Germinal center (tissue), 1 donor: ENCODE results near the gene PCYOX1L.

Experiments
- DNase-seq: peaks from one replicate; pipeline ENCODE4 v3.0.0; 2012; ENCODE audit warnings: mixed read lengths, low spot score

PCYOX1L gene

GRCh38 chr5:149357370-149358293 lies at the start of gene PCYOX1L:
TSS of gene PCYOX1L (plus strand) at chr5:149358046. CDS start at chr5:149358069, 23 bp downstream.
- DNase-seq = peak; percentile 99

- no peak for DNase-seq
These were observed 48.5 kb upstream of the PCYOX1L start for GRCh38 chr5:149309354-149309753.

GRCh38 chr5:149310488-149310887 lies 47.4 kb upstream of the PCYOX1L start:
- no peak for DNase-seq

- no peak for DNase-seq
These were observed 46.7 kb upstream of the PCYOX1L start for GRCh38 chr5:149310947-149311658.

- DNase-seq = no peak
These were observed 44.5 kb upstream of the PCYOX1L start for GRCh38 chr5:149313151-149313841.

GRCh38 chr5:149314571-149315111 lies 43.2 kb upstream of the PCYOX1L start:
- no peak for DNase-seq

GRCh38 chr5:149315753-149316152 lies 42.1 kb upstream of the PCYOX1L start:
- no peak for DNase-seq

- peak; percentile 45 for DNase-seq
These were observed 40.4 kb upstream of the PCYOX1L start for GRCh38 chr5:149317281-149318048.

- no peak for DNase-seq
These were observed 38.7 kb upstream of the PCYOX1L start for GRCh38 chr5:149319174-149319573.

GRCh38 chr5:149320791-149321330 lies 37.0 kb upstream of the PCYOX1L start:
- DNase-seq = no peak

- DNase-seq = no peak
These were observed 35.3 kb upstream of the PCYOX1L start for GRCh38 chr5:149322518-149322917.

GRCh38 chr5:149323210-149323609 lies 34.6 kb upstream of the PCYOX1L start:
- DNase-seq = no peak

- no peak for DNase-seq
These were observed 34.1 kb upstream of the PCYOX1L start for GRCh38 chr5:149323621-149324205.

- no peak for DNase-seq
These were observed 33.2 kb upstream of the PCYOX1L start for GRCh38 chr5:149324641-149325040.

- no peak for DNase-seq
These were observed 32.6 kb upstream of the PCYOX1L start for GRCh38 chr5:149325166-149325735.

GRCh38 chr5:149325894-149326293 lies 32.0 kb upstream of the PCYOX1L start:
- no peak for DNase-seq

- no peak for DNase-seq
These were observed 31.2 kb upstream of the PCYOX1L start for GRCh38 chr5:149326611-149327010.

GRCh38 chr5:149328177-149328576 lies 29.7 kb upstream of the PCYOX1L start:
- DNase-seq = no peak

GRCh38 chr5:149333711-149334443 lies 24.0 kb upstream of the PCYOX1L start:
- no peak for DNase-seq

GRCh38 chr5:149337736-149338135 lies 20.1 kb upstream of the PCYOX1L start:
- DNase-seq = no peak
